CD1c-positive myeloid dendritic cell (primary cell): ENCODE data around the gene MSRB3.
"Not testable (repeated sequence)": the region's sequence is repeated elsewhere in the genome, so short reads cannot be mapped to it uniquely, and the experiment has no call there.

ENCODE experiments used
- DNase-seq: peaks from one replicate; pipeline ENCODE4 v3.0.0-alpha.2; 2016; ENCODE audit errors: extremely low spot score

Gene MSRB3

GRCh38 chr12:65287426-65287825 lies 8.9 kb downstream of the MSRB3 start:
- no peak for DNase-seq

- DNase-seq, result no peak
Observed at GRCh38 chr12:65292241-65292640, 13.8 kb downstream of the MSRB3 start.

GRCh38 chr12:65293735-65294134 lies 15.3 kb downstream of the MSRB3 start:
- no peak for DNase-seq

- DNase-seq, result no peak
Observed at GRCh38 chr12:65294641-65295262, 16.3 kb downstream of the MSRB3 start.

- peak; percentile 59 for DNase-seq
Observed at GRCh38 chr12:65296508-65297265, 18.2 kb downstream of the MSRB3 start.

- DNase-seq, result no peak
Observed at GRCh38 chr12:65300097-65300496, 21.6 kb downstream of the MSRB3 start.

GRCh38 chr12:65300679-65301349 lies 22.3 kb downstream of the MSRB3 start:
- DNase-seq, result peak; percentile 25

GRCh38 chr12:65302891-65303290 lies 24.4 kb downstream of the MSRB3 start:
- no peak for DNase-seq

- DNase-seq, result no peak
Observed at GRCh38 chr12:65305346-65305950, 27.0 kb downstream of the MSRB3 start.

- DNase-seq, result peak; percentile 39
Observed at GRCh38 chr12:65306366-65307168, 28.1 kb downstream of the MSRB3 start.

GRCh38 chr12:65307169-65307501 lies 28.7 kb downstream of the MSRB3 start:
- no peak for DNase-seq

- DNase-seq, result no peak
Observed at GRCh38 chr12:65308006-65308405, 29.5 kb downstream of the MSRB3 start.

GRCh38 chr12:65308601-65309071 lies 30.2 kb downstream of the MSRB3 start:
- no peak for DNase-seq

GRCh38 chr12:65311260-65311659 lies 32.8 kb downstream of the MSRB3 start:
- no peak for DNase-seq

GRCh38 chr12:65313719-65314317 lies 35.3 kb downstream of the MSRB3 start:
- DNase-seq, result peak; percentile 11

GRCh38 chr12:65315238-65315637 lies 36.8 kb downstream of the MSRB3 start:
- not testable (repeated sequence) for DNase-seq

GRCh38 chr12:65318186-65318685 lies 39.8 kb downstream of the MSRB3 start:
- DNase-seq, result no peak

- DNase-seq, result no peak
Observed at GRCh38 chr12:65319688-65320200, 41.3 kb downstream of the MSRB3 start.

GRCh38 chr12:65323070-65323469 lies 44.6 kb downstream of the MSRB3 start:
- DNase-seq, result no peak

GRCh38 chr12:65324056-65324455 lies 45.6 kb downstream of the MSRB3 start:
- no peak for DNase-seq

- no peak for DNase-seq
Observed at GRCh38 chr12:65324551-65324950, 46.1 kb downstream of the MSRB3 start.
